HG03025 (cell line): ENCODE data around the gene COPE.
"Not testable (repeated sequence)": the region's sequence is repeated elsewhere in the genome, so short reads cannot be mapped to it uniquely, and the experiment has no call there.

Source experiments
- ATAC-seq: cut with Tn5 transposase; IDR thresholded peaks from one replicate; pipeline ENCODE4 v1.9.1; 2021; ENCODE audit warnings: mild to moderate bottlenecking, moderate library complexity; ENCODE audit not compliant: unreplicated experiment, low FRiP score

COPE gene

GRCh38 chr19:18910801-18911436 lies 8.3 kb downstream of the COPE start:
- ATAC-seq: no peak

GRCh38 chr19:18910010-18910409 lies 9.2 kb downstream of the COPE start:
- no peak for ATAC-seq

- ATAC-seq: no peak
These were observed 10.1 kb downstream of the COPE start for GRCh38 chr19:18908917-18909619.

- ATAC-seq: no peak
These were observed 12.3 kb downstream of the COPE start for GRCh38 chr19:18906605-18907519.

GRCh38 chr19:18905513-18906236 lies 13.5 kb downstream of the COPE start:
- ATAC-seq: no peak

GRCh38 chr19:18905058-18905456 lies 14.1 kb downstream of the COPE start:
- ATAC-seq: no peak

- ATAC-seq: no peak
These were observed 14.7 kb downstream of the COPE start for GRCh38 chr19:18904334-18905057.

GRCh38 chr19:18903156-18904037 lies 15.8 kb downstream of the COPE start:
- no peak for ATAC-seq

GRCh38 chr19:18902519-18902918 lies 16.7 kb downstream of the COPE start:
- not testable (repeated sequence) for ATAC-seq

GRCh38 chr19:18901491-18901890 lies 17.7 kb downstream of the COPE start:
- no peak for ATAC-seq

- no peak for ATAC-seq
These were observed 18.3 kb downstream of the COPE start for GRCh38 chr19:18900700-18901481.

- ATAC-seq: no peak
These were observed 19.3 kb downstream of the COPE start for GRCh38 chr19:18899624-18900560.

- ATAC-seq: no peak
These were observed 20.4 kb downstream of the COPE start for GRCh38 chr19:18898607-18899408.

GRCh38 chr19:18898081-18898606 lies 21.0 kb downstream of the COPE start:
- no peak for ATAC-seq

- ATAC-seq: no peak
These were observed 21.8 kb downstream of the COPE start for GRCh38 chr19:18897094-18898029.
